HepG2 (cell line): Measurements from ENCODE around the gene FPGS. TPM values are rescaled to one million over a fixed set of nuclear protein-coding genes. Genes with fewer than 3 reads are reported as not detected.
A peak's percentile ranks its signal among the peaks of the same experiment; 100 is the strongest.

Experiments
- ATAC-seq: fragments of 200-7000 bp; cut with Tn5 transposase; 3 replicates; pipeline ENCODE4 v1.9.1; 2020; ENCODE audit warnings: mild to moderate bottlenecking, moderate library complexity
- BruUV-seq: library from RNA; stranded (reverse); fragments of 400-500 nt; replicated peaks from 2 replicates; lab custom pipeline; 2021; lab: Mats Ljungman, UMichigan
- CTCF ChIA-PET: fragments of 300-600 bp; formaldehyde crosslinking; extraction: SDS; loops from one replicate; lab custom pipeline; 2021; ENCODE audit warnings: low total read pairs, inconsistent platforms, low intra/inter-chr PET ratio; lab: Yijun Ruan, JAX
- POLR2A ChIA-PET: fragments of 350-600 bp; sonication (Branson Sonifier 250); formaldehyde crosslinking; loops from one replicate; lab custom pipeline; 2020; ENCODE audit warnings: antibody characterized with exemption, inconsistent platforms; lab: Yijun Ruan, JAX
- DNase-seq: peaks from one replicate; pipeline ENCODE4 v3.0.0-alpha.2; 2015; ENCODE audit warnings: low spot score
- FAIRE-seq: peaks from 3 replicates; lab custom pipeline; 2011; peaks lifted over from hg19 to GRCh38; lab: Jason Lieb, UNC
- H2AFZ ChIP-seq: one replicate; pipeline ENCODE4 v1.6.1; 2011; ENCODE audit warnings: low read length, inconsistent platforms
- H3K27ac ChIP-seq: fragments of 300-600 bp; 3 replicates; pipeline ENCODE4 v1.8.0; 2011; ENCODE audit warnings: mixed run types, mild to moderate bottlenecking, mixed read lengths, low read length, inconsistent platforms; ENCODE audit not compliant: insufficient read depth; ENCODE audit errors: extremely low read length
- H3K27me3 ChIP-seq, 2 experiments: fragments of 200-600 bp in 1 of 2; 2 replicates in 1 of 2; 3 replicates in 1 of 2; pipeline versions ENCODE4 v1.6.0 to v1.8.0; 2011; ENCODE audit warnings: low read length in 2 of 2, mild to moderate bottlenecking in 2 of 2, moderate library complexity in 2 of 2, inconsistent platforms in 1 of 2; ENCODE audit not compliant: insufficient read depth in 2 of 2, control insufficient read depth in 1 of 2
- H3K36me3 ChIP-seq, 2 experiments: fragments of 200-600 bp in 1 of 2; replicated peaks in 1 of 2; 2 replicates in 1 of 2; 3 replicates in 1 of 2; pipeline versions ENCODE4 v1.5.1 to v1.8.0; 2011; ENCODE audit warnings: low read length in 2 of 2, inconsistent platforms in 1 of 2; ENCODE audit not compliant: insufficient read depth in 2 of 2, control insufficient read depth in 1 of 2
- H3K4me1 ChIP-seq: 2 replicates; pipeline ENCODE4 v1.5.1; 2012; ENCODE audit warnings: low read length, inconsistent platforms; ENCODE audit not compliant: insufficient read depth
- H3K4me2 ChIP-seq: 2 replicates; pipeline ENCODE4 v1.6.0; 2011; ENCODE audit warnings: low read depth, low read length, inconsistent platforms
- H3K4me3 ChIP-seq, 3 experiments: fragments of 200-600 bp in 1 of 3; sonication (generic), shearing (Covaris generic) in 1 of 3; replicated peaks in 1 of 3; 2 replicates each; pipeline ENCODE4 v1.5.1; 2011 to 2016; ENCODE audit warnings: low read length in 3 of 3, inconsistent platforms in 2 of 3, low read depth in 2 of 3, mild to moderate bottlenecking in 2 of 3, control low read depth in 1 of 3, mixed read lengths in 1 of 3; ENCODE audit not compliant: insufficient read depth in 1 of 3
- H3K79me2 ChIP-seq: one replicate; pipeline ENCODE4 v1.6.1; 2011; ENCODE audit warnings: low read length, inconsistent platforms; ENCODE audit not compliant: insufficient read depth
- H3K9ac ChIP-seq: 2 replicates; pipeline ENCODE4 v1.6.0; 2011; ENCODE audit warnings: mild to moderate bottlenecking, low read depth, low read length, inconsistent platforms; ENCODE audit not compliant: insufficient read depth
- H3K9me3 ChIP-seq: 2 replicates; pipeline ENCODE4 v1.5.1; 2012; ENCODE audit warnings: mild to moderate bottlenecking, low read length
- H4K20me1 ChIP-seq: 2 replicates; pipeline ENCODE4 v1.6.0; 2011; ENCODE audit warnings: inconsistent platforms, mild to moderate bottlenecking, low read length, moderate library complexity; ENCODE audit not compliant: insufficient read depth
- EP300 ChIP-seq, 3 experiments: sonication (generic) in 1 of 3; formaldehyde crosslinking in 1 of 3; IDR thresholded peaks; 2 replicates each; pipeline versions ENCODE4 v1.5.1 to v1.6.1; 2011 to 2020; ENCODE audit warnings: low read depth in 2 of 3, low read length in 2 of 3, borderline replicate concordance in 1 of 3, improper control_type of control experiment in 1 of 3, mild to moderate bottlenecking in 1 of 3, missing genetic modification reagents in 1 of 3, moderate library complexity in 1 of 3
- FOXO1 ChIP-seq: sonication (generic); formaldehyde crosslinking; IDR thresholded peaks from 2 replicates; pipeline ENCODE4 v1.4.0; 2020; ENCODE audit warnings: missing genetic modification reagents
- GTF2F1 ChIP-seq: fragments of 150-350 bp; IDR thresholded peaks from 2 replicates; pipeline ENCODE4 v1.6.1; 2014; ENCODE audit warnings: low read length
- HCFC1 ChIP-seq: fragments of 150-350 bp; IDR thresholded peaks from 2 replicates; pipeline ENCODE4 v1.6.1; 2014; ENCODE audit warnings: low read depth, low read length
- RELA ChIP-seq: sonication (generic); formaldehyde crosslinking; IDR thresholded peaks from 2 replicates; pipeline ENCODE4 v1.4.0; 2020; ENCODE audit warnings: missing genetic modification reagents
- SMARCC2 ChIP-seq: fragments of 450-650 bp; IDR thresholded peaks from 2 replicates; pipeline ENCODE4 v1.6.1; 2017; ENCODE audit warnings: antibody characterized with exemption, mild to moderate bottlenecking
- ZBTB7A ChIP-seq: sonication (generic); formaldehyde crosslinking; IDR thresholded peaks from 2 replicates; pipeline ENCODE4 v1.8.0; 2022; ENCODE audit warnings: mild to moderate bottlenecking, missing genetic modification reagents
- ZBTB7B ChIP-seq: sonication (generic); formaldehyde crosslinking; IDR thresholded peaks from 2 replicates; pipeline ENCODE4 v1.4.0; 2020; ENCODE audit warnings: missing genetic modification reagents
- ZEB1 ChIP-seq: IDR thresholded peaks from 2 replicates; pipeline ENCODE4 v1.6.1; 2012; ENCODE audit warnings: mild to moderate bottlenecking, low read depth, inconsistent platforms; ENCODE audit not compliant: insufficient replicate concordance
- ZNF263 ChIP-seq: sonication (generic); formaldehyde crosslinking; IDR thresholded peaks from 2 replicates; pipeline ENCODE4 v1.4.0; 2020; ENCODE audit warnings: missing genetic modification reagents
- ZNF280B ChIP-seq: sonication (generic); formaldehyde crosslinking; IDR thresholded peaks from 2 replicates; pipeline ENCODE4 v1.5.0; 2020; ENCODE audit warnings: missing genetic modification reagents, mild to moderate bottlenecking, borderline replicate concordance
- ZNF367 ChIP-seq: sonication (generic); formaldehyde crosslinking; IDR thresholded peaks from 2 replicates; pipeline ENCODE4 v1.4.0; 2020; ENCODE audit warnings: missing genetic modification reagents, borderline replicate concordance
- ZNF552 ChIP-seq: sonication (generic); formaldehyde crosslinking; IDR thresholded peaks from 2 replicates; pipeline ENCODE4 v1.9.0; 2022; ENCODE audit warnings: missing genetic modification reagents, mild to moderate bottlenecking, borderline replicate concordance
- ZNF841 ChIP-seq: sonication (generic); formaldehyde crosslinking; IDR thresholded peaks from 2 replicates; pipeline ENCODE4 v1.8.1; 2023; ENCODE audit warnings: missing genetic modification reagents, borderline replicate concordance
- WGBS: methylation state at CpG from one replicate; pipeline ENCODE4 v1.1.6; 2017; ENCODE audit warnings: low lambda C conversion rate; 5-methylcytosine and 5-hydroxymethylcytosine counted together
- in situ Hi-C: cut with HindIII; loops from 2 replicates; pipeline ENCODE4 v1.10.0; 2017; ENCODE audit warnings: low pct_unique_long_range_greater_than_20kb; ENCODE audit not compliant: extremely low pct_ligation_motif_present
- intact Hi-C: fragments of 100-400 bp; cut with micrococcal nuclease; formaldehyde crosslinking; loops from one replicate; pipeline ENCODE4 v1.10.0; 2022; ENCODE audit not compliant: unreplicated experiment
- polyA plus RNA-seq, 8 experiments: library from polyadenylated mRNA; depleted of rRNA in 3 of 8; stranded (reverse) in 7 of 8; unstranded in 1 of 8; fragments of >200 nt; fragmentation: Illumina TruSeq in 4 of 8; extraction: Trizol in 4 of 8; gene quantifications; 2 replicates each; pipeline versions ENCODE4 v1.2.1 to v1.2.3, GENCODE V29; 2011 to 2016; ENCODE audit warnings: low read depth in 4 of 8, missing spikeins in 1 of 8, mixed read lengths in 1 of 8; ENCODE audit not compliant: insufficient read depth in 1 of 8
- total RNA-seq, 5 experiments: library from RNA; depleted of rRNA; stranded (reverse); fragments of >200 nt; fragmentation: Illumina TruSeq; extraction: Trizol; gene quantifications; 2 replicates each; pipeline ENCODE4 v1.2.3, GENCODE V29; 2016; ENCODE audit warnings: low read depth in 1 of 5
- TF ChIP-seq, protein P1 (sequence below): sonication (generic); formaldehyde crosslinking; IDR thresholded peaks from 2 replicates; pipeline ENCODE4 v1.4.0; 2020; ENCODE audit warnings: missing genetic modification reagents
- TF ChIP-seq, protein P2 (sequence below): sonication (generic); formaldehyde crosslinking; IDR thresholded peaks from 2 replicates; pipeline ENCODE4 v1.9.0; 2022; ENCODE audit warnings: missing genetic modification reagents, mild to moderate bottlenecking, borderline replicate concordance

The FPGS gene
- total and polyA plus RNA-seq, 2 of the 13 experiments (the other 11 are each of a cell fraction or from before 2014, with no cell fraction given): 35.6 to 36.8 TPM

GRCh38 chr9:127777368-127777980 is 25.2 kb upstream of the FPGS start (continued):
- TF ChIP-seq, protein P1, sequence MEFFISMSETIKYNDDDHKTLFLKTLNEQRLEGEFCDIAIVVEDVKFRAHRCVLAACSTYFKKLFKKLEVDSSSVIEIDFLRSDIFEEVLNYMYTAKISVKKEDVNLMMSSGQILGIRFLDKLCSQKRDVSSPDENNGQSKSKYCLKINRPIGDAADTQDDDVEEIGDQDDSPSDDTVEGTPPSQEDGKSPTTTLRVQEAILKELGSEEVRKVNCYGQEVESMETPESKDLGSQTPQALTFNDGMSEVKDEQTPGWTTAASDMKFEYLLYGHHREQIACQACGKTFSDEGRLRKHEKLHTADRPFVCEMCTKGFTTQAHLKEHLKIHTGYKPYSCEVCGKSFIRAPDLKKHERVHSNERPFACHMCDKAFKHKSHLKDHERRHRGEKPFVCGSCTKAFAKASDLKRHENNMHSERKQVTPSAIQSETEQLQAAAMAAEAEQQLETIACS (CRISPR knock-in tag): no peak
- TF ChIP-seq RELA (CRISPR knock-in tag): no peak
- no peak for TF ChIP-seq ZEB1
- no peak for TF ChIP-seq ZNF552 (CRISPR knock-in tag)
- TF ChIP-seq ZBTB7B (CRISPR knock-in tag): no peak

DNA sequence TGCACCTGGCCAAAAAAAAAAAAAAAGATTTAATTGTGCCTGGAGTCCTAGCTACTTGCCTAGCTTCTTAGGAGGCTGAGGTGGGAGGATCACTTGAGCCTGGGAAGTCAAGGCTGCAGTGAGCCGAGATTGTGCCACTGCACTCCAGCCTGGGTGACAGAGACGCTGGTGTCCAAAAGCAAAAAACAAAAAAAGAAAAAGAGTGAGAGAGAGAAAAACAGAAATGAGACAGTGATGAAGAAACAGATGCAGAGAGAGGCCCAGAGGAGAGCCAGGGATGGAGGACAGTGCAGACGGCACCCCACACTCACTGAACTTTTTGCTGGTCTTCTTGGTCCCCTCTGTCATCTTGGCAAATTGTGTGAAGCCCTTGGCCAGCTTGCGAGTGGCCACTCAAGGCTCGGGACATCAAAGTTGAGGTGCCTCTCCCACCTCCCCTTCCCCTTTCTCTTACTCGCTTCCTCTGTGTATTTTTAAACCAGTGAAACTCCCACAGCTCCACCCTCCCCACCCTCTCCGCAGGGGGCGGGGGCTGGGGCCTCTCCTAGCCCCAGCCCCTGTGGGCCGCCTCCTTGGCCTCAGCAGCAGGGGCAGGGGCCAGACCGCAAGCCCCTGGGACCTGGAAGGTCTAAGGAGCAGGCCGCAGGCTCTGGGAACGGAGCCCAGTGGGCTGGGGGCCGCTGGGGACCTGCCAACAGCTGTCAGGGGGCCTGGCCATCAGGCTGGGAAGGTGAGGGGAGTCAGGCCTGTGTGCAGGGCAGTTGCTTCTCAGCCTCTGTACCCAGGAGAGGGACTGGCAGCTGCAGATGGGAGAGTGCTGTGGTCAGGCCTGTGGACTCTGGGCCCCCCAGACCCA is 24.2 kb upstream of the FPGS start, which contains the start of gene SH2D3C:
TSS of gene SH2D3C (minus strand) at position 387 of the 856 bp plus-strand sequence. CDS start at position 348, 39 bp downstream.
- peaks cover 1 to 42% of the 10 kb centered on the region in 2 experiments; a peak in 3 of 5 replicates for H3K27me3 ChIP-seq
- no peaks in the 10 kb centered on the region for H3K9me3 ChIP-seq
- DNase-seq (no peak), FAIRE-seq (no peak), ATAC-seq (peak; percentile 15; the same call in 2 of the 3 replicates)
- in situ Hi-C loops: no loop called here
- CTCF ChIA-PET: no interaction called here
- H3K4me2 ChIP-seq: no peak within 1 kb of the TSS; the same call in 1 of the 2 replicates
- H3K79me2 ChIP-seq: no peaks in the 10 kb centered on the region
- BruUV-seq: no TSS peak
- H3K27ac ChIP-seq: no peak within 1 kb of the TSS
- intact Hi-C loops: no loop called here
- H3K36me3 ChIP-seq: no peaks in the 10 kb centered on the region
- POLR2A ChIA-PET: no interaction called here
- WGBS: 10% methylated on average over 10 of the region's 13 CpGs
- H4K20me1 ChIP-seq: no peaks in the 10 kb centered on the region
- H3K4me1 ChIP-seq: peaks cover 24% of the 10 kb centered on the region
- H3K4me3 ChIP-seq: no peak within 1 kb of the TSS
- no peak within 1 kb of the TSS for H2AFZ ChIP-seq
- no peak within 1 kb of the TSS for H3K9ac ChIP-seq
- TF ChIP-seq ZNF367 (CRISPR knock-in tag) (no peak), ZBTB7A (CRISPR knock-in tag) (no peak), SMARCC2 (no peak), EP300 (IDR thresholded peaks at IDR 0.05; ENCODE audit: low read depth in 2 of 2, low read length in 2 of 2) (no peak), EP300 (CRISPR knock-in tag; IDR thresholded peaks at IDR 0.05; ENCODE audit: borderline replicate concordance) (no peak), FOXO1 (no peak), GTF2F1 (no peak), ZNF280B (CRISPR knock-in tag) (no peak), HCFC1 (no peak), ZNF263 (CRISPR knock-in tag) (no peak), ZNF841 (CRISPR knock-in tag) (no peak)
- TF ChIP-seq, protein P2, sequence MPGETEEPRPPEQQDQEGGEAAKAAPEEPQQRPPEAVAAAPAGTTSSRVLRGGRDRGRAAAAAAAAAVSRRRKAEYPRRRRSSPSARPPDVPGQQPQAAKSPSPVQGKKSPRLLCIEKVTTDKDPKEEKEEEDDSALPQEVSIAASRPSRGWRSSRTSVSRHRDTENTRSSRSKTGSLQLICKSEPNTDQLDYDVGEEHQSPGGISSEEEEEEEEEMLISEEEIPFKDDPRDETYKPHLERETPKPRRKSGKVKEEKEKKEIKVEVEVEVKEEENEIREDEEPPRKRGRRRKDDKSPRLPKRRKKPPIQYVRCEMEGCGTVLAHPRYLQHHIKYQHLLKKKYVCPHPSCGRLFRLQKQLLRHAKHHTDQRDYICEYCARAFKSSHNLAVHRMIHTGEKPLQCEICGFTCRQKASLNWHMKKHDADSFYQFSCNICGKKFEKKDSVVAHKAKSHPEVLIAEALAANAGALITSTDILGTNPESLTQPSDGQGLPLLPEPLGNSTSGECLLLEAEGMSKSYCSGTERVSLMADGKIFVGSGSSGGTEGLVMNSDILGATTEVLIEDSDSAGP (CRISPR knock-in tag): no peak
